Measurements from ENCODE around the gene TPRKB.
"Not testable (repeated sequence)": the region's sequence is repeated elsewhere in the genome, so short reads cannot be mapped to it uniquely, and the experiment has no call there.

TPRKB gene

GRCh38 chr2:73762571-73762970, 25.4 kb upstream of the TPRKB start:
- Histone ChIP-seq H3F3A (ENCODE audit: low read depth) (no peaks in the 10 kb centered on the region), H3K9ac (ENCODE audit: low read depth, low read length, poor library complexity, severe bottlenecking) (no peak overlapping the region), H3K4me2 (ENCODE audit: low read depth, low read length, poor library complexity, severe bottlenecking) (no peak overlapping the region), H3K4me1 (ENCODE audit: insufficient read depth, low read length, poor library complexity, severe bottlenecking) (no peaks in the 10 kb centered on the region), H3K36me3 (ENCODE audit: insufficient read depth, low read length) (peaks cover 76% of the 10 kb centered on the region), H3K9me3 (ENCODE audit: insufficient read depth, low read depth, low read length) (no peaks in the 10 kb centered on the region), H3K4me3 (ENCODE audit: low read length, poor library complexity, severe bottlenecking) (no peak overlapping the region), H4K20me1 (ENCODE audit: insufficient read depth, low read length, poor library complexity, severe bottlenecking) (no peaks in the 10 kb centered on the region), H3K9me2 (replicated peaks; ENCODE audit: low read depth, low read length) (no peaks in the 10 kb centered on the region), H2AFZ (ENCODE audit: low read length) (no peak overlapping the region), H3K79me2 (ENCODE audit: insufficient read depth, low read length) (no peaks in the 10 kb centered on the region), H3K27me3 (ENCODE audit: insufficient read depth, low read length, poor library complexity, severe bottlenecking) (no peaks in the 10 kb centered on the region)
- no peak for TF ChIP-seq EZH2phosphoT487 (IDR thresholded peaks at IDR 0.05; ENCODE audit: borderline replicate concordance)
- TF ChIP-seq CTCF (conservative IDR thresholded peaks at IDR 0.05; ENCODE audit: low read length), result no peak

GRCh38 chr2:73759904-73760303, 22.8 kb upstream of the TPRKB start:
- H3K4me1 ChIP-seq (ENCODE audit: insufficient read depth, low read length, poor library complexity, severe bottlenecking), result no peaks in the 10 kb centered on the region
- no peaks in the 10 kb centered on the region for H3K27me3 ChIP-seq (ENCODE audit: insufficient read depth, low read length, poor library complexity, severe bottlenecking)
- no peaks in the 10 kb centered on the region for H4K20me1 ChIP-seq (ENCODE audit: insufficient read depth, low read length, poor library complexity, severe bottlenecking)
- H3K9me2 ChIP-seq (replicated peaks; ENCODE audit: low read depth, low read length), result no peaks in the 10 kb centered on the region
- peaks cover 68% of the 10 kb centered on the region; the same call in 1 of the 2 replicates for H3K36me3 ChIP-seq (ENCODE audit: insufficient read depth, low read length)
- TF ChIP-seq EZH2phosphoT487 (IDR thresholded peaks at IDR 0.05; ENCODE audit: borderline replicate concordance), result no peak
- TF ChIP-seq CTCF (conservative IDR thresholded peaks at IDR 0.05; ENCODE audit: low read length), result no peak
- H3K4me2 ChIP-seq (ENCODE audit: low read depth, low read length, poor library complexity, severe bottlenecking), result no peak overlapping the region
- no peaks in the 10 kb centered on the region for H3K79me2 ChIP-seq (ENCODE audit: insufficient read depth, low read length)
- H3K9ac ChIP-seq (ENCODE audit: low read depth, low read length, poor library complexity, severe bottlenecking), result no peak overlapping the region
- H3K4me3 ChIP-seq (ENCODE audit: low read length, poor library complexity, severe bottlenecking), result no peak overlapping the region
- H2AFZ ChIP-seq (ENCODE audit: low read length), result no peak overlapping the region
- H3K9me3 ChIP-seq (ENCODE audit: insufficient read depth, low read depth, low read length), result no peaks in the 10 kb centered on the region
- no peaks in the 10 kb centered on the region for H3F3A ChIP-seq (ENCODE audit: low read depth)

- no peaks in the 10 kb centered on the region for H4K20me1 ChIP-seq (ENCODE audit: insufficient read depth, low read length, poor library complexity, severe bottlenecking)
Measured at GRCh38 chr2:73759285-73759764, 22.2 kb upstream of the TPRKB start.

GRCh38 chr2:73754332-73754731, 17.2 kb upstream of the TPRKB start:
- not testable (repeated sequence) for H4K20me1 ChIP-seq (ENCODE audit: insufficient read depth, low read length, poor library complexity, severe bottlenecking); H3K27me3 ChIP-seq (ENCODE audit: insufficient read depth, low read length, poor library complexity, severe bottlenecking); H3F3A ChIP-seq (ENCODE audit: low read depth); H2AFZ ChIP-seq (ENCODE audit: low read length); H3K4me1 ChIP-seq (ENCODE audit: insufficient read depth, low read length, poor library complexity, severe bottlenecking); H3K4me3 ChIP-seq (ENCODE audit: low read length, poor library complexity, severe bottlenecking); H3K79me2 ChIP-seq (ENCODE audit: insufficient read depth, low read length); H3K9me3 ChIP-seq (ENCODE audit: insufficient read depth, low read depth, low read length); H3K4me2 ChIP-seq (ENCODE audit: low read depth, low read length, poor library complexity, severe bottlenecking); H3K9me2 ChIP-seq (replicated peaks; ENCODE audit: low read depth, low read length); H3K9ac ChIP-seq (ENCODE audit: low read depth, low read length, poor library complexity, severe bottlenecking)
- peaks cover 20% of the 10 kb centered on the region; the same call in 1 of the 2 replicates for H3K36me3 ChIP-seq (ENCODE audit: insufficient read depth, low read length)

More at GRCh38 chr2:73759285-73759764, 22.2 kb upstream of the TPRKB start:
- Histone ChIP-seq H3K9ac (ENCODE audit: low read depth, low read length, poor library complexity, severe bottlenecking) (no peak overlapping the region), H3K9me3 (ENCODE audit: insufficient read depth, low read depth, low read length) (no peaks in the 10 kb centered on the region), H3K4me3 (ENCODE audit: low read length, poor library complexity, severe bottlenecking) (no peak overlapping the region), H3K36me3 (ENCODE audit: insufficient read depth, low read length) (peaks cover 62% of the 10 kb centered on the region; the same call in 1 of the 2 replicates), H3K4me2 (ENCODE audit: low read depth, low read length, poor library complexity, severe bottlenecking) (no peak overlapping the region), H3K79me2 (ENCODE audit: insufficient read depth, low read length) (no peaks in the 10 kb centered on the region), H3K9me2 (replicated peaks; ENCODE audit: low read depth, low read length) (no peaks in the 10 kb centered on the region), H3K27me3 (ENCODE audit: insufficient read depth, low read length, poor library complexity, severe bottlenecking) (no peaks in the 10 kb centered on the region), H3K4me1 (ENCODE audit: insufficient read depth, low read length, poor library complexity, severe bottlenecking) (no peaks in the 10 kb centered on the region), H3F3A (ENCODE audit: low read depth) (no peaks in the 10 kb centered on the region), H2AFZ (ENCODE audit: low read length) (no peak overlapping the region)
- TF ChIP-seq EZH2phosphoT487 (IDR thresholded peaks at IDR 0.05; ENCODE audit: borderline replicate concordance) (no peak), CTCF (conservative IDR thresholded peaks at IDR 0.05; ENCODE audit: low read length) (no peak)

All from Loucy (cell line).